NCI-H2196 (cell line): ENCODE results near the gene WRNIP1.
"Not testable (repeated sequence)": the region's sequence is repeated elsewhere in the genome, so short reads cannot be mapped to it uniquely, and the experiment has no call there.

ENCODE experiments used
- DNase-seq: peaks from one replicate; lab custom pipeline; 2025; ENCODE audit not compliant: unreplicated experiment; lab: John Stamatoyannopoulos, UW

WRNIP1 gene

DNA sequence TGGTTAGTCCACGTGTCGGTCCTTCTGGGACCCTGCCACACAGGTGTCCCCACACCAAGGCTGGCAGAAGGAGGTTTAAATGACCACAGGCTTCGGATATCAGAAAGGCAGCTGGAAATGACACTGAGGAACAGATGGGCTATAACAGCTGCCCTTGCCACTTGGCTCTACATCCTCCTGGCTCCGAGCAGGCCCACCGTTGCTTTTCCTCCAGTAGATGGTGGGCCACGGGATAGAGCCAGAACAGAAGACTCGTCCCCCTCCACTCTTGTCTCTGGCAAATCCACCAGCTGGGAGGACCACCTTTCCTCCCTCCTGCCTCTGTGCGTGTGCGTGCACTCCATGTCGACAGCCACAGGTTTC is 17.6 kb downstream of the WRNIP1 start:
- no peak for DNase-seq

DNA sequence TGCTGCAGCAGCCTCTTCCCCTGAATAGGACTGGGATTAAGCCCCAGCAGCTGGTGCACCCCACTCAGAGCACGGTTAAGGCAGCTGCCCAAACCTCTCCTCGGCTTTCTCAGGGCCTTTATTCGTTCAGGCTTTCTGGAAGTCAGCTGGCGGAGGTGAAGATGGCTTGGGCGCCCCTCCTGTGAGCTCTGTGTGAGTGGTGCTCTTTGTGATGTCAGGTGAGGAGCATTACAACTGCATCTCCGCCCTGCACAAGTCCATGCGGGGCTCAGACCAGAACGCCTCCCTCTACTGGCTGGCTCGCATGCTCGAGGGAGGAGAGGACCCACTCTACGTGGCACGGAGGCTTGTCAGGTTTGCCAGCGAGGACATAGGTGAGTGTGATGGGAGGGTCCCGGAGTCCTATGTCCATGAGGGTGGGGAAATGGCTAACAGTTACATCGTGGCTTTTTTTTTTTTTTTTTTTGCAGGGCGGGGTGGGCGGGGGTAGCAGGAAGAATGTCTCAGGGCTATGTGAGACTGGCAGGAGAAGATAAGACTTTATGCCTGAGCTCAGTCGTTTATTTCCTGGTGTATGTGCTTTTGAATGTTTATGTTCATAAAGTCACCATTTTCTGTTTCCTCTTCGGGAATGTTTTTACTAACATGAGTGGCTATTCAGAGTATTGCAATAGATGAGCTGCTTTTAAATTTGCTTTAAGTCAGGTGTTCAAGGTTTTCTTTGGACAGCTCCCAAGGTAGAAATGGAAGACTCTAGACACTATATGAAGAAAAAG is 18.2 kb downstream of the WRNIP1 start:
- DNase-seq, result no peak

DNA sequence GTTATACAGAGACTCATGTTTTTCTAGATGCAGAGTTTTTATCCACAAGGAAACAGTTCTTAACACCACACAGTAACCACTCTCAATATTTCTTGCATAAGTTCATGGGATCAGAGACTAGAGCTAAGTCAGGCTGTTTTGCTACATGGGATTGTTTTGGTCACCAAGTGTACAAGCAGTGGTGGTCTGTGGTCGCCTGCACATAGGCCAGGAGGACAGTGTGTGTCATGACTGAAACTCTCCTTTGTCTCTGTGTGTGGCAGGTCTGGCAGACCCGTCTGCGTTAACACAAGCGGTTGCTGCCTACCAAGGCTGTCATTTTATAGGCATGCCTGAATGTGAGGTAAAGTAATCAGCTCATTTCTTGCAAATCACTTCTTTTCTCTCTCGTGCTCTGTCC is 18.9 kb downstream of the WRNIP1 start:
- no peak for DNase-seq

DNA sequence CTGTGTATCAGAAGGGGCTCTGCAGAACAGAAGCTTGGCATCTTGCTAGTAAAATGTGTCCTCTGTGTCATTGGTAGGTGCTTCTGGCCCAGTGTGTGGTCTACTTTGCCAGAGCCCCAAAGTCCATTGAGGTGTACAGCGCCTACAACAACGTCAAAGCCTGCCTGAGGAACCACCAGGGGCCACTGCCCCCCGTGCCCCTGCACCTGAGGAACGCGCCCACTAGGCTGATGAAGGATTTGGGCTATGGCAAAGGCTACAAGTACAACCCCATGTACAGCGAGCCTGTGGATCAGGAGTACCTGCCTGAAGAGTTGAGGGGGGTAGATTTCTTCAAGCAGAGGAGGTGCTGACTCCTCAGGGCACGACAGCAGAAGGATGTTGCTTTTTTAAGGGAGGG is 19.7 kb downstream of the WRNIP1 start:
- no peak for DNase-seq

DNA sequence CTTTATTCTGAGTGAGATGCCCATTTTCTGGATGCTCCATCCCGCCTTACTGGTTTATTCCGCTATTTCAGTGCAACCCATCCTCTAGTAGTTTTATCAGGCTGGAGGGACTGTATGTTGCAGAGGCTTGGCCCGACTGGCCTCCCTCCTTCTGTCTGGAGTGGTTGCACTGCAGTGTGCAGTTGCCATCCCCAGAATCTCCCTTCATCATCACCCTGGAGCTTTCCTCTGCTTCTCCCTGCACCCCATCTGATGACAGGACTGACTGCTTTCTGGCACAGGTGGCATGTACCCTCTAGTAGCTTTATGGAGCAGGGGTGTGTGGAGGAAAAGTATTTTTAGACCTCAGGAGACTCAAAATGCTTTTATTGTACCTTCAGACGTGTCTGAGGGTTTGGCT is 21.1 kb downstream of the WRNIP1 start:
- no peak for DNase-seq

DNA sequence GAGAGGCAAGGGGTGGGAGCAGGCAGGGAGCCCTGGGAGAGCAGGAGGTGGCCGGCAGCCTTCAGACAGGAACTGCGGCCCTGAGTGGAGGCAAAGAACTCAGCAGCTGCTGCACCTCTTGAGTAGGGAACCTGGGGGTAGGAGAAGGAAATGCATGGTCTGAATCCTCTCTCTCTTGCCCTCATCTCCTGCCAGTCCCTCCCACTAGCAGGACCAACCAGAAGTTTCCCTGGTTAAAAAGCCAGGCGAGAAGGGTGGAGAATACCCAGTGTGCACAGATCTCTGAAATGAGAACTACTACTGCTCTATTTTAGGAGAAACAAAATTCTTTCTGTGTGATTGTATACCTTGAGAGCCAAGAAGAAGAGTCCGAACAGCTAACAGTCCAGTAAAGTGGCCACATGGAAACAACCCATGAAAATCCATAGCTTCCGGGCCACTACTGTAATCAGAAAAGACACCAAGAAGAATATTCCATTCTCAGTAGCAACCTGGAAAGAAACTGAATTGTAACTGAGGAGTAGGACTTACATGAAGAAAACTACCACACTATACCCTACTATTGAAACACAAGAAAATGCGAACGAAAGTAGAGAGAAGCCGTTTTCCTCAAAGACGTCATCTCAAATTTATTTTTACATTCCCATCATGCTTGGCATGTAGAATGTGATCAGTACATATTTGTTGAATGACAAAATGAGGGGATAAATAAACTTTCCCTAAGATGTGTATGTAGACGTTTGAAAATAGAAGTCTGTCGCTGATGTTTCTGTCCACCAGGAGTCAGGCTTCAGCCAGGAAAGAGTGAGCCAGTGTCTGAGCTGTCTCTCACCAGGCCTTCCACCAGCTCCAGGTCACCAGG is 25.6 kb downstream of the WRNIP1 start:
- DNase-seq, result peak; percentile 66

DNA sequence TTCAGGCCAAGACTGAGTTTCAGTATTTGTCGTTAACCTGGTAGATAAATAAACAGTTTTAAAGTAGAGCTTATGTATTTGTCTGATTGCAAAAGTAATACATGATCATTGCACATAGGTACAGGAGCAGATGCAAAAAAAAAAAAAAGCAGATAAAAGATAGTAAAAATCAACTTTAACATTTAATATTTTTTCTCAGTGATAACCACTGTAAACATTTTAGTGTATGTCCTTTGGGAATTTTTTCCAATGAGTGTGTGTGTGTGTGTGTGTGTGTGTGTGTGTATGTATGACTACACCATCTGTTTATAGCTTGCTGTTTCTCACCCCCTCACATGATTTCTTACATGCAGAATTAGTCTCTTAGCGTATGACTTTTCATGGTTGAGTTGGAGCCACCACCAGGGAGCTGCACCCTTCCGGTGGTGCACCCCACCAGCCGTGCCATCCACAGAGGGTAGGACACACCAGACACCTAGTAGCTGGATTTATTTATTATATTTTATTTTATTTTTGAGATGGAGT is 26.3 kb downstream of the WRNIP1 start:
- no peak for DNase-seq

DNA sequence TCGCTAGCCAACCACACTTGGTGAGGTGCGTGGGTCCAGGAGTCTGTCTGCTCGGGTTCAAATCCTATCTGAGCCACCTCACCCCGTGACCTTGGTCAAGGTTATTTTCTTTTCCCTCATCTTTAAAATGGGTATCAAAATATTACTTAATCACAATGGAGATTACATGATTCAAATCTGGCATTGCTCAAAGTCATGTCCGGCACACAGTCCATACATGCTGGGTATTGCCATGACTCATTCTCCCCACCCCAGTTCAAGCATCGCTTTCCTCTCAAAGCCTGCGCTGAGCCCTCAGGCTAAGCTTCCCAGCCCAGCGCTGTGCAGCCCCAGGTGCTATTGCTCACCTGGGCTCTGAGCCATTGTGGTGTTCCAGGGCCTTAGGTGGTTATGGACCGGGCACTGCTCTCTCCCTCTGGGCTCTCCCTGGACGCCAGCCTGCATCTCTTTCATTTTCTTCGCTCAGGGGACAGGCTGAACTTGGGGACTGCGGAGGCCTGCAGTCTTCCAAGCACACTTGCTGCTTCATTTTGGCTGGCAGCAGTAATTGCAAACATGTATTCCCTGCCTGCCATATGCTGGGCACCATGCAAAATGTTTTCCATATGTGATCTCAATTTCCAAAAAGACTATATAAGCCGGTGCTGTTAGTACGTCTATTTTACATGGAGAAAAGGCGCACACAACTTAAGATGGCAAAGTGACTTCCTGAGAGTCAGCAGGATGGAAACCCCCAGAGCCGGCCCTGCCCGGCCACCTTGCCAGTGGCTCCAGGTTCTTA is 27.3 kb downstream of the WRNIP1 start:
- DNase-seq, result no peak

DNA sequence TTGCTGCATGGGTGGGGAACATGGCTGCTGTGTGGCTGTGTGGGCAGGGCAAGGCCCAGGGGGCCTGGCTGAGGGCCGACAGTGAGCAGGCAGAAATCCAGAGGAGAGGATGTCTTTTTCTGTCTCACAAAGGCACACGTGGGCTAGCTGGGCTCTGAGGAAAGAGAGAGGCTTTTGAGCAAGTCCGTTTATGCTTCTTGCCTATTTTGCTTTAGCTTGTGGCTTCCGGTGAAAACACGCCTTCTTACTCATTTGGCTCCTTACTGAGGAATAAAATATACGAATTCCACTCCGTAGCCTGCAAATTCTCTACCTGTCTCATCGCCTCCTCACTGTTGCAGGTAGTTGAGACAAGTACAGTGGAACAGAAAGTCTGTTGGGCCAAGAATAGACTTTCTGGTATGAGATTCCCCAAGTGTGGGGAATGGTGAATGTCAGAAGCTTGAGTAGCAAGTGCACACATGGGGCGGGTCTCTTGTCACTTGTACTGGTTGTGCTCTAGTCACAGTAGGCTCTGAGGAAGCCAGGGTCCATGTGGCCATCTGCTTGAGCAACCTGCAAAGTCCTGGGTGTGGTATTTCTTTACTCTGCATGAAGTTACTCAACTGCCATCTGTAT is 28.4 kb downstream of the WRNIP1 start:
- no peak for DNase-seq

DNA sequence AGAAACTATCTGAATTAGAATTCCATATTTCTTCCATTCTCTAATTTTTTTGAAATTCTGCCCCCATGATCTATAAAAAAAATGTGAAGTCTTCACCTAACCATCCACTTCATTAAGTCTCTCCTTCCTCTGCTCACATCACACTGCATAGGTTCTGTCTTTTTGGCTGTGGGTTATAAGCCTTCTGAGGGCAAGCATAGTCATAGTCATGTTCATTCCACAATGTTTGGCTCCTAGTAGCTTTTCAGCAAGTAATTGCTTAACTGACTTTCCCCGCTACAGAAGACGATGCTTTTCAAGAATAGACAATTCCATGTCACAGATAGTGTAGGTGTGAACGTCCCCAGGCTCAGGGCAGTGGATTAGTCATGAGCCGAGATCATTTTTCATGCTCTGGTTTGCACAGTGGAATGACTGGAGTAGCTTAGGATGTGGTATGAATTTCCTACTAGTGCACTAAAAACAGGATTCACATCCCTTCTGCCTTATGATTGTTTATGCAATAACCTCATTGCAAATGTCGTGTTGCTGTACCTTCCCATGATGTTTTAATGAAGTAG is 29.1 kb downstream of the WRNIP1 start:
- DNase-seq, result no peak

DNA sequence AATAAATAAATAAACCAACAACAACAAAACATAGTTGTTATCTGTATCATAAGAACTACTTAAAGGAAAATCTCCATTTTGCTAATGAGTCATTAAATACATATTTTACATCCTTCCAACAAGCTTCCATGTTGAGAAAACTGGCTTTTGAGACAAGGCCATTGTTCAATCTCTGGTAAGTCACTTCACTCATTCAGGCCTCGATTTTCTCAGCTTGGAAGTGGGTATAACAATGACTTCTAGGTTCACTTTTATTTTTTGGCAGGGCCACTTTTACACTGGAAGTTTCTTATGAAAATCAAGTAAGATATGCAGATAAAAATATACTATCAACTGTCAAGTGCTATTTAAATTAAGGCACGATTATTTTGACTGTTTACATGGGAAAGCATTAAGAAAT is 30.0 kb downstream of the WRNIP1 start:
- no peak for DNase-seq

DNA sequence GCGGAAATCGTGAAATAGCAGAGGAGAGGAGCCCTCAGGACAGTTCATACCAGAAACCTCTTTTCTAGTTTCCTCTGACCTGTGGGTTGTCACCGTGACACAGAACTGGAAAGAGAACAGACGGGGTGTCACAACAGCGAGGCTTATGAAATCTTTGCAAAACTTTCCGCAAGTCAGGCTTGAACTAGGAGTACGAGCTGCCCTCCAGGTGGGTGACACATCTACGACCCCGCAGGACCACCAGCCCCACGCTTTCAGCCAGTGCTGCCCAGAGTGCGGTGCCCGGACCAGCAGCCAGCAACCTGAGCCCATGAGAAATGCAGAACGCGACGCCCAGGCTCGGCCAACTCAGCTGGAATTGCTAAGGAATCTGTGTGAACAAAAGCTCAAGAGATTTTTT is 30.8 kb downstream of the WRNIP1 start:
- DNase-seq, result no peak

DNA sequence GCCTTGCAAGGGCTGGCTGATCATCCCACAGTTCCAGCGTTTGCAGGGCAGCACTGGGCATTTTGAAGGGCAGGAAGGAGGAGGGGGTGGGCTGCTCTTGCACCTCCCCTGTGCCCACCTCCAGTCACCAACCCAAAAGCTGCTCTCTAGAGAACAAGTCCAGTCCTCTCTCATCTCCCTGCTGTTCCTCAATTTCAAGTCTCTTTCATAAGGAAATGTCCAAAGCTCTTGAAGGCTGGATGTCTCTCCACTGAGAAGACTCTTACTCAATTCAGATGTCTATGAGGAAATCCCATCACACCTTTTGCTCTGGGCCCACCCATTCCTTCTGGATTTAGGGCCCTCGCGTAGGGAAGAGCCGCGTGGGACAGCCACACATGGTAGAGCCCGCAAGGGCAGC is 31.7 kb downstream of the WRNIP1 start:
- DNase-seq, result no peak

DNA sequence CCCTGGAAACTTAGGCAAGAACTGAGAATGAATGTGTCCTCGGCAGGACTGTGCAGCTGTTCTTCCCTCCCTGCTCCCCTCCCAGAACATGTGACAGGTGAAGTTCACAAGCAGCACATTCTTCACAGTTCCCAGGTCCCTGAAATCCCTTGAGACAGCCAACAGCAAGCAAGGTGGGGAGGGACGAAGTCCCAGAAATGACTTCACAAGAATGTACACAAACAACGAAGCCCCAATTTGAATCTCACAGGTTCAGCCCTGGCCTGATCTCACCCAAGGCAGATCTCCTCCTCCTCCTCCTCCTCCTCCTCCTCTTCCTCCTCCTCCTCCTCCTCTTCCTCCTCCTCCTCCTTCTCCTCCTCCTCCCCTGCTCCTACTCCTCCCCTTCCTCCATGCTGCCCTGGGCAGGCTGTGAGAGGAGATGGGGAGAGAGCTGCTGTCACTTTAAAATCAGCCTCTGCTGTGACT is 32.4 kb downstream of the WRNIP1 start:
- no peak for DNase-seq

DNA sequence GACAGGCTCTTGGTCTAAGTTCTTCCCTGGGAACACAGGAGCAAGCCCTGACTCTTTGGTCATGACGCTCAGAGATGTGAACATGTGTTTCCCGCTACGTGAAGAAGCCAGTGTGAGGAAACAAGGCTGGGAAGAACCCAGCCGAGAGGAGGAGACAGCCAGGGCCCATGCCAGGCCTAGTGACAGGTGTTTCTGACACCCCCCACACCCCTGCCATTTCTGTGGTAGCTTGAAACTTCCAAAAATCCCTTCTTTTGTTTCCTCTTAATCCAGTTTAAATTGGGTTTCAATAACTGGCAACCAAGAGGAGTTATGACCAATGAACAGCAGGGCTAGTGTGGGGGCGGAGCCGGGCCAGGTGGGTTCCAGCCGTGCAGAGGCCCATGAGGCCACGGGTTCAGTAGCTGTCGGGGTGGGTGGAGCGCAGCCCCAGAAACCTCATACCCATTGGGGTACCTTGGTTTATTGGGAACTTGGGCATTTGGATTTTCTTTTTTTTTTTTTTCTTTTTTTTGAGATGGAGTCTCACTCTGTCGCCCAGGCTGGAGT is 33.5 kb downstream of the WRNIP1 start:
- DNase-seq, result no peak

DNA sequence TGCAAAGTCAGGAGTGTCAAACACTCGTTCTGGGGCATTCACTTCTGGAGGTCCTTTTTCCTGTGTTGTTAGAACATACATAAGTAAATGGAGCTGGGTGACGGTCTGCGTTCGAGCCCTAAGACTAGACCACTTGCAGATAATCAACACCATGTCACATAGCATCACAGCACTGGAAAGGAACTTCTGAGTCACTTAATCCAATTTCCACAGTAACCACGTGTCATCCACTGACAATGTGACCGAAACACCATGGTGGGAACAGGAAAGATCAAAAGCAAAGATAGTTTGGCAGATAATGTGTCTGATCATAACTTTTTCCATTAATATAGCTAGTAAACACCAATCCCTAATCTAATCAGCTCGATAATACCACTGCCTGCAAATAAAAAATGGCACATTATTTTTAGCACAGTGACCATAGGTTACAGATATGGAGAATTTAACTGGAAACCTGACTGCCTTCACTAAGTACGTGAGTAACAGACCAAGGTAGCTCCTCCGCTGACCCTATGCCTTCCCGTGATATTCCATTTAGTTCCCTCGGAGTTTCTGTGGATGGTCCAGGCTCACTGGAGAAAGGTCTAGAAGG is 34.8 kb downstream of the WRNIP1 start:
- DNase-seq, result no peak

DNA sequence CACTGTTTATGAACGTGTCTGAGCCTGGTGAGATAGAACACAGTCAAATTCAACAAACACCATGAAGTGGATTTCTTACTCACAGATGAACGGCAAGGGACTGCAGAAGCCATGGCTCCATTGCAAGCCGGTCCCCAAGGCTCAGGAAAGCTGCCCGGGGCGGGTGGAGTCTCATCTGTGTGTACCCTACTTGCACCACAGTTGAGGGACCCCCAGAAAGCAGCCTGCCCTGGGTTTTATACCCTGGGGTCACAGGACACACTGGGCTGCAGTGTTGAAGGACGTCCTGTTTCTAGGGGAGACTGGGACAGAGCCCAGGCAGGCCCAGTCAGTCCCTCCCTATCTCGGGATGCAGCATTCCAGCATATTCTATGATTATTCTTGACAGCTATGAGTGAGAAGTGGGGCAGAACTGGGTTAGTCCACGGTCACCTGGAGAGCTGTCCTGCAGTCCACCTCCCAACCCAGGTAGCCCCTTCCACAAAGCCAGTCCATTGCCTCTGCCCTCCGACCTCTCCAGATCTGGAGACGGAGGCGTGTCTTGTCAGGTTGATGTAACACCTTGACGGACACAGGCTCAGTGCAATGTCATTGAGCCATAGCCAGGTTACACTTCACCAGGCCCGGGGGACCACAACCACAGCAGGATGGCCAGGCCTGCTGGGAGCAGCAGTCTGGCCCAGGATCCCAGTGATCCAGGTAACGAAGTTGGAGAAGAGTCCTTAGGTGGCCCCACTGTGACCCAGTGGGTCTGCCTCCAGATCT is 35.5 kb downstream of the WRNIP1 start:
- no peak for DNase-seq

DNA sequence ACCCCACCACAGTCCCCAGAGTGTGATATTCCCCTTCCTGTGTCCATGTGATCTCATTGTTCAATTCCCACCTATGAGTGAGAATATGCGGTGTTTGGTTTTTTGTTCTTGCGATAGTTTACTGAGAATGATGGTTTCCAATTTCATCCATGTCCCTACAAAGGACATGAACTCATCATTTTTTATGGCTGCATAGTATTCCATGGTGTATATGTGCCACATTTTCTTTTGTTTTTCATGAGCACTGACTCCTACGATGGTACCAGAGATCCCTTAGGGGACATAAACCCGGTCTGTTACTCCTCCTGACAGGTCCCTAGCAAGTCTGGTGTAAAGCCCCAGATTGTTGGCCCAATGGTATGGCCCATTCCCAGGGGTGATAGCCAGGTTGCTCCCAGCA is 36.5 kb downstream of the WRNIP1 start:
- not testable (repeated sequence) for DNase-seq

DNA sequence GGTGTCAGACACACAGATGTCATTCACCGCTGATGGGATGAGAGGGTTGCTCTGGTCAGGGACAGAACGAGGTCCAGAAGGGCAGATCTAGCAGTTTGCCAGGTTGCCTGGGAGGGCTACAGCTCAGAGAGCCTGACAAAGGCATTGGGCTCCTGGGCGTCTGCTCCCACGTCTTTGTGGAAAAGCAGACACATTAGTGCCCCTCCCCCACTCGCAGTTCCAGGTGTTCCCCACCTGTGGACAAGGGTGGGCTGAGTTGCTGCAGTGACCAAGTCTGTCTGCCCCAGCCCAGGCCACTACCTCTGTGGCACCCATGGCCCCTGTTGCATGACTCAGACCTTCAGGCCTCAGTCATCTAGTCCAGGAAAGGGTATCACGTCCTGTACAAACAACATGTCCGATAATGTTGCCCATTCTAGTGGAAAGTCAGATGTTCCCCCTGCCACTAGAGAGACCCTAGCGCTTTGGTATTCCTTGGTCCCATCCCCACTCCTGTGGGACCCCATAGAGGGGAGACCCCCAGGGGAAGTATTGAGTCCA is 37.4 kb downstream of the WRNIP1 start:
- DNase-seq, result no peak
